SK-N-SH (cell line): ENCODE measurements around the gene SUPT7L. TPM values are rescaled to one million over a fixed set of nuclear protein-coding genes. Genes with fewer than 3 reads are reported as not detected.
A peak's percentile ranks its signal among the peaks of the same experiment; 100 is the strongest.
"Not testable (repeated sequence)": the region's sequence is repeated elsewhere in the genome, so short reads cannot be mapped to it uniquely, and the experiment has no call there.

Experiments used
- CTCF ChIA-PET: fragments of 300-600, 350-600 bp; formaldehyde crosslinking; extraction: SDS; loops from one replicate; lab custom pipeline; 2021; lab: Yijun Ruan, JAX
- POLR2A ChIA-PET: fragments of 350-600 bp; sonication (Branson Sonifier 250); formaldehyde crosslinking; extraction: SDS; loops from one replicate; lab custom pipeline; 2020; ENCODE audit warnings: antibody characterized with exemption, inconsistent platforms; lab: Yijun Ruan, JAX
- DNase-seq: peaks from one replicate; pipeline ENCODE4 v3.0.0; 2012
- H2AFZ ChIP-seq: fragments of 200-600 bp; sonication (generic); 2 replicates; pipeline ENCODE4 v1.8.1; 2016; ENCODE audit warnings: antibody characterized with exemption, mild to moderate bottlenecking, low read depth
- H3F3A ChIP-seq: fragments of 200-600 bp; sonication (generic); replicated peaks from 2 replicates; pipeline ENCODE3; 2016; ENCODE audit warnings: antibody characterized with exemption, mild to moderate bottlenecking; ENCODE audit not compliant: insufficient read depth
- H3K27ac ChIP-seq, 2 experiments: fragments of 200-500 bp in 1 of 2; fragments of 200-600 bp in 1 of 2; sonication (Bioruptor generic) in 1 of 2; sonication (generic), shearing (Covaris generic) in 1 of 2; 2 replicates each; pipeline versions ENCODE4 v1.5.1 to v1.6.1; 2014 to 2016; ENCODE audit warnings: low read depth in 2 of 2, inconsistent platforms in 1 of 2, low read length in 1 of 2, mild to moderate bottlenecking in 1 of 2, mixed read lengths in 1 of 2
- H3K27me3 ChIP-seq: fragments of 200-600 bp; sonication (generic), shearing (Covaris generic); 2 replicates; pipeline ENCODE4 v1.6.1; 2016; ENCODE audit warnings: mixed run types; ENCODE audit not compliant: insufficient read depth
- H3K36me3 ChIP-seq, 2 experiments: fragments of 200-500 bp in 1 of 2; fragments of 200-600 bp in 1 of 2; sonication (Bioruptor generic) in 1 of 2; sonication (generic) in 1 of 2; replicated peaks in 1 of 2; 2 replicates each; pipeline versions ENCODE3 to v1.5.1; 2014 to 2016; ENCODE audit warnings: low read length in 1 of 2, mild to moderate bottlenecking in 1 of 2; ENCODE audit not compliant: insufficient read depth in 2 of 2, control insufficient read depth in 1 of 2
- H3K4me1 ChIP-seq, 2 experiments: fragments of 200-500 bp in 1 of 2; fragments of 200-600 bp in 1 of 2; sonication (Bioruptor generic) in 1 of 2; sonication (generic), shearing (Covaris generic) in 1 of 2; 2 replicates each; pipeline versions ENCODE4 v1.5.1 to v1.6.1; 2014 to 2016; ENCODE audit warnings: low read depth in 1 of 2, low read length in 1 of 2, mixed run types in 1 of 2; ENCODE audit not compliant: insufficient read depth in 2 of 2, control insufficient read depth in 1 of 2
- H3K4me2 ChIP-seq: fragments of 200-600 bp; sonication (generic), shearing (Covaris generic); 2 replicates; pipeline ENCODE4 v1.6.1; 2017; ENCODE audit warnings: mixed run types
- H3K4me3 ChIP-seq, 2 experiments: fragments of 200-500 bp in 1 of 2; fragments of 200-600 bp in 1 of 2; sonication (Bioruptor generic) in 1 of 2; sonication (generic), shearing (Covaris generic) in 1 of 2; 2 replicates each; pipeline versions ENCODE4 v1.5.1 to v1.8.1; 2014 to 2016; ENCODE audit warnings: low read depth in 2 of 2, inconsistent platforms in 1 of 2, low read length in 1 of 2, mild to moderate bottlenecking in 1 of 2, mixed read lengths in 1 of 2, moderate library complexity in 1 of 2
- H3K79me2 ChIP-seq: fragments of 200-600 bp; sonication (generic); 2 replicates; pipeline ENCODE4 v1.8.1; 2017; ENCODE audit warnings: mild to moderate bottlenecking; ENCODE audit not compliant: insufficient read depth
- H3K9ac ChIP-seq: fragments of 200-600 bp; sonication (generic); 2 replicates; pipeline ENCODE4 v1.6.1; 2017; ENCODE audit warnings: mixed run types
- H3K9me2 ChIP-seq: fragments of 200-600 bp; sonication (generic); 2 replicates; pipeline ENCODE4 v1.6.1; 2017; ENCODE audit warnings: mixed run types
- H3K9me3 ChIP-seq: fragments of 200-600 bp; sonication (generic); 2 replicates; pipeline ENCODE4 v1.6.1; 2017; ENCODE audit warnings: mixed run types, mild to moderate bottlenecking, moderate library complexity
- H4K20me1 ChIP-seq: fragments of 200-600 bp; sonication (generic); 2 replicates; pipeline ENCODE4 v1.6.1; 2017; ENCODE audit warnings: mild to moderate bottlenecking, mixed run types; ENCODE audit not compliant: insufficient read depth
- FOSL2 ChIP-seq: IDR thresholded peaks from 2 replicates; pipeline ENCODE4 v1.4.0; 2012; ENCODE audit warnings: low read depth, mild to moderate bottlenecking, moderate library complexity, borderline replicate concordance
- FOXM1 ChIP-seq: IDR thresholded peaks from 2 replicates; pipeline ENCODE4 v1.4.0; 2012; ENCODE audit warnings: low read depth, mild to moderate bottlenecking
- GATA2 ChIP-seq: sonication (generic); formaldehyde crosslinking; IDR thresholded peaks from 2 replicates; pipeline ENCODE4 v1.5.0; 2020; ENCODE audit warnings: mild to moderate bottlenecking, missing genetic modification reagents
- JUND ChIP-seq: IDR thresholded peaks from 2 replicates; pipeline ENCODE4 v1.4.0; 2012
- MEF2A ChIP-seq: IDR thresholded peaks from 2 replicates; pipeline ENCODE4 v1.4.0; 2012; ENCODE audit warnings: low read depth, borderline replicate concordance
- NFIC ChIP-seq: IDR thresholded peaks from 2 replicates; pipeline ENCODE4 v1.4.0; 2012; ENCODE audit warnings: borderline replicate concordance
- NRF1 ChIP-seq: IDR thresholded peaks from 2 replicates; pipeline ENCODE4 v1.6.1; 2012; ENCODE audit warnings: low read depth, mild to moderate bottlenecking, low read length
- RAD21 ChIP-seq: IDR thresholded peaks from 2 replicates; pipeline ENCODE4 v1.6.1; 2012; ENCODE audit warnings: mild to moderate bottlenecking, low read length
- TAF1 ChIP-seq: IDR thresholded peaks from 2 replicates; pipeline ENCODE4 v1.6.1; 2012; ENCODE audit warnings: low read depth, mild to moderate bottlenecking, low read length, moderate library complexity, borderline replicate concordance
- TCF12 ChIP-seq: IDR thresholded peaks from 2 replicates; pipeline ENCODE4 v1.4.0; 2012
- WGBS: methylation state at CpG from one replicate; pipeline ENCODE4 v1.1.6; 2017; ENCODE audit warnings: low lambda C conversion rate; 5-methylcytosine and 5-hydroxymethylcytosine counted together
- polyA plus RNA-seq, 3 experiments: library from polyadenylated mRNA; depleted of rRNA; stranded (reverse); fragments of >200 nt; gene quantifications; 2 replicates each; pipeline ENCODE4 v1.2.3, GENCODE V29; 2012
- TF ChIP-seq, protein P1 (sequence below): IDR thresholded peaks from 2 replicates; pipeline ENCODE4 v1.4.0; 2012; ENCODE audit warnings: low read depth, borderline replicate concordance
- TF ChIP-seq, protein P2 (sequence below): IDR thresholded peaks from 2 replicates; pipeline ENCODE4 v1.4.0; 2012; ENCODE audit warnings: low read depth, borderline replicate concordance
- TF ChIP-seq, protein P3 (sequence below): IDR thresholded peaks from 2 replicates; pipeline ENCODE4 v1.4.0; 2012; ENCODE audit warnings: low read depth

The SUPT7L gene
- polyA plus RNA-seq, 1 of the 3 experiments (the other 2 are of a cell fraction), result 49.7 TPM

DNA sequence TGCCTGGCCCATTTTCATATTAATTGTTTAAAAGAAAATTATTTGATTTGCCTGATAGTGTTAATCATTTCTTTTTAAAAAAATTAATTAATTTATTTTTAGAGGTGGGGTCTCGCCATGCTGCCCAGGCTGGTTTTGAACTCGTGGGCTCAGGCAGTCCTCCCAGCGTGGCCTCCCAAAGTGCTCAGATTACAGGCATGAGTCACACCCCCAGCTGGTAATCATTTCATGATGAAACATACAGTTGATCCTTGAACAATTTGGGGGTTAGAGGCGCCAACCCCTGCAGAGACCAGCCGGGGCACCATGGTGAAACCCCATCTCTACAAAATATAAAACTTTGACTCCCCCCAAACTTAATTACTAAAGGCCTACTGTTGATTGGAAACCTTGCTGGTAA, 26.6 kb downstream of the SUPT7L start:
- no peak for TF ChIP-seq NRF1
- TF ChIP-seq RAD21, result no peak
- TF ChIP-seq, protein P1, sequence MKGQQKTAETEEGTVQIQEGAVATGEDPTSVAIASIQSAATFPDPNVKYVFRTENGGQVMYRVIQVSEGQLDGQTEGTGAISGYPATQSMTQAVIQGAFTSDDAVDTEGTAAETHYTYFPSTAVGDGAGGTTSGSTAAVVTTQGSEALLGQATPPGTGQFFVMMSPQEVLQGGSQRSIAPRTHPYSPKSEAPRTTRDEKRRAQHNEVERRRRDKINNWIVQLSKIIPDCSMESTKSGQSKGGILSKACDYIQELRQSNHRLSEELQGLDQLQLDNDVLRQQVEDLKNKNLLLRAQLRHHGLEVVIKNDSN, result no peak
- TF ChIP-seq, protein P2, sequence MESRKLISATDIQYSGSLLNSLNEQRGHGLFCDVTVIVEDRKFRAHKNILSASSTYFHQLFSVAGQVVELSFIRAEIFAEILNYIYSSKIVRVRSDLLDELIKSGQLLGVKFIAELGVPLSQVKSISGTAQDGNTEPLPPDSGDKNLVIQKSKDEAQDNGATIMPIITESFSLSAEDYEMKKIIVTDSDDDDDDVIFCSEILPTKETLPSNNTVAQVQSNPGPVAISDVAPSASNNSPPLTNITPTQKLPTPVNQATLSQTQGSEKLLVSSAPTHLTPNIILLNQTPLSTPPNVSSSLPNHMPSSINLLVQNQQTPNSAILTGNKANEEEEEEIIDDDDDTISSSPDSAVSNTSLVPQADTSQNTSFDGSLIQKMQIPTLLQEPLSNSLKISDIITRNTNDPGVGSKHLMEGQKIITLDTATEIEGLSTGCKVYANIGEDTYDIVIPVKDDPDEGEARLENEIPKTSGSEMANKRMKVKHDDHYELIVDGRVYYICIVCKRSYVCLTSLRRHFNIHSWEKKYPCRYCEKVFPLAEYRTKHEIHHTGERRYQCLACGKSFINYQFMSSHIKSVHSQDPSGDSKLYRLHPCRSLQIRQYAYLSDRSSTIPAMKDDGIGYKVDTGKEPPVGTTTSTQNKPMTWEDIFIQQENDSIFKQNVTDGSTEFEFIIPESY, result no peak
- peak; percentile 45; the same call in 1 of the 2 replicates for TF ChIP-seq FOSL2
- TF ChIP-seq TCF12, result peak; percentile 10; the same call in 1 of the 2 replicates
- no peak for TF ChIP-seq FOXM1
- TF ChIP-seq MEF2A, result no peak
- no peak for TF ChIP-seq GATA2
- TF ChIP-seq JUND, result peak; percentile 33; the same call in 1 of the 2 replicates
- TF ChIP-seq, all 33 proteins: peak for 3
- Histone ChIP-seq H3F3A (peaks cover 45% of the 10 kb centered on the region), H3K27me3 (no peaks in the 10 kb centered on the region), H3K36me3 (peaks cover 85 to 92% of the 10 kb centered on the region in 2 experiments), H3K79me2 (peaks cover 17% of the 10 kb centered on the region; the same call in 1 of the 2 replicates), H2AFZ (no peak overlapping the region), H3K9me3 (no peaks in the 10 kb centered on the region), H3K27ac (peak overlapping the region in 1 of 2 experiments; percentile 56; a peak in 1 of 4 replicates), H3K4me1 (no peaks in the 10 kb centered on the region; a peak in 1 of 4 replicates), H3K4me2 (no peak overlapping the region), H3K4me3 (no peak overlapping the region), H3K9ac (no peak overlapping the region), H3K9me2 (no peaks in the 10 kb centered on the region), H4K20me1 (no peaks in the 10 kb centered on the region)
- POLR2A ChIA-PET, result no interaction called here
- DNase-seq, result no peak
- CTCF ChIA-PET, result interaction anchor here (1.2 kb wide), 1 partner anchor 16 kb away, joined by 3 read pairs; no protein-coding TSS in a partner anchor
- 88% methylated on average over 5 of the region's 5 CpGs for WGBS

DNA sequence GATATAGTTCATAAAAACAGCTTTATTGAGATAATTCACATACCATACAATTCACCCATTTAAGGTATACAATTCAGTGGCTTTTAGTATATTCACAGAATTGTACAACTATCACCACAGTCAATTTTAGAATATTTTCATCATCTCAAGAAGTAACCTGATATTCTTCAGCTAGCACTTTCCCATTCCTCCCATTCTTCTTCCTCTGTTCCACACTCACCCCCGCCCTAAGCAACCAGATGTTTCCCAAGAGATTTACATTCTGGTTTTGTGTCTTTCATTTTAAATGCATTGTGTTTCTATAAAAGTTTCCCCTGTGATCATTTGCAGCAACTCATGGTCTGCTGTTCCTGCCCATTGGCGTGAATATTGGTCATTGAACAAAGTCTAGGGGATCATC, 29.1 kb downstream of the SUPT7L start:
- POLR2A ChIA-PET, result no interaction called here
- 96% methylated on average over 2 of the region's 2 CpGs for WGBS
- Histone ChIP-seq H2AFZ (no peak overlapping the region), H3K4me1 (peaks cover 3 to 4% of the 10 kb centered on the region in 2 experiments; a peak in 2 of 4 replicates), H3K79me2 (peaks cover 36% of the 10 kb centered on the region), H3K36me3 (peaks cover 72 to 82% of the 10 kb centered on the region in 2 experiments), H3K27ac (no peak overlapping the region), H3K4me3 (no peak overlapping the region), H3K27me3 (no peaks in the 10 kb centered on the region), H4K20me1 (no peaks in the 10 kb centered on the region), H3K4me2 (no peak overlapping the region), H3K9me3 (no peaks in the 10 kb centered on the region), H3K9ac (no peak overlapping the region), H3F3A (peaks cover 35% of the 10 kb centered on the region), H3K9me2 (no peaks in the 10 kb centered on the region)
- DNase-seq, result no peak
- CTCF ChIA-PET, result interaction anchor here (0.9 to 4.2 kb wide), 2 partner anchors 29 to 49 kb away, joined by 3 to 20 read pairs; partner anchors contain the start of genes SLC4A1AP and SUPT7L
- no peak for TF ChIP-seq RAD21
- TF ChIP-seq, protein P3, sequence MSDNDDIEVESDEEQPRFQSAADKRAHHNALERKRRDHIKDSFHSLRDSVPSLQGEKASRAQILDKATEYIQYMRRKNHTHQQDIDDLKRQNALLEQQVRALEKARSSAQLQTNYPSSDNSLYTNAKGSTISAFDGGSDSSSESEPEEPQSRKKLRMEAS, result no peak
- no peak for TF ChIP-seq NFIC
- no peak for TF ChIP-seq TAF1

DNA sequence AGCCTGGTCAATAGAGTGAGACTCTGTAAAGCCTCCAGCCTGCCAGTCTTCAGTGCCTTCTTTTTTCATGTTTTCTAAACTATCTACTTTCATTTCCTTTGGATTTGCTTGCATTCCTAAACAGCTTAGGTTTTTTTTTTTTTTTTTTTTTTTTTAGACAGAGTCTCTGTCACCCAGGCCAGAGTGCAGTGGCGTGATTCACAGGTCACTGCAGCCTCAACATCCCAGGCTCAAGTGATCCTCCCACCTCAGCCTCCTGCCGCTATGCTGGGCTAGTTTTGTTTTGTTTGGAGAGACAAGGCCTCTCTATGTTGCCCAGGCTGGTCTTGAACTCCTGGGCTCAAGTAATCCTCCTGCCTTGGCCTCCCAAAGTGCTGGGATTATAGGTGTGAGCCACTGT, 33.2 kb downstream of the SUPT7L start:
- H3K79me2 ChIP-seq, result peaks cover 32% of the 10 kb centered on the region
- H3K9ac ChIP-seq, DNase-seq, H2AFZ ChIP-seq, H3K27ac ChIP-seq, H4K20me1 ChIP-seq, H3K27me3 ChIP-seq, H3K9me3 ChIP-seq, H3K9me2 ChIP-seq, H3F3A ChIP-seq, POLR2A ChIA-PET: not testable (repeated sequence)
- H3K36me3 ChIP-seq, result peaks cover 44 to 58% of the 10 kb centered on the region in 2 experiments
- WGBS, result 98% methylated on average over 2 of the region's 2 CpGs
- peak overlapping the region in 1 of 2 experiments; percentile 84; a peak in 1 of 4 replicates for H3K4me3 ChIP-seq
- peak overlapping the region; percentile 97 for H3K4me2 ChIP-seq
- CTCF ChIA-PET, result interaction anchor here (0.8 to 1.0 kb wide), 2 partner anchors 53 kb away, joined by 3 to 4 read pairs; no protein-coding TSS in a partner anchor
- H3K4me1 ChIP-seq, result peaks cover 11 to 17% of the 10 kb centered on the region in 2 experiments; a peak in 3 of 4 replicates
